GM12874 (cell line): Measurements from ENCODE around the gene RMRP.

Experiments used
- TF ChIP-seq, protein P1 (sequence below): IDR thresholded peaks from 2 replicates; pipeline ENCODE4 v1.5.1; 2011; ENCODE audit warnings: low read depth, mild to moderate bottlenecking, control low read depth, low read length, moderate library complexity; ENCODE audit not compliant: insufficient read depth

The RMRP gene

DNA sequence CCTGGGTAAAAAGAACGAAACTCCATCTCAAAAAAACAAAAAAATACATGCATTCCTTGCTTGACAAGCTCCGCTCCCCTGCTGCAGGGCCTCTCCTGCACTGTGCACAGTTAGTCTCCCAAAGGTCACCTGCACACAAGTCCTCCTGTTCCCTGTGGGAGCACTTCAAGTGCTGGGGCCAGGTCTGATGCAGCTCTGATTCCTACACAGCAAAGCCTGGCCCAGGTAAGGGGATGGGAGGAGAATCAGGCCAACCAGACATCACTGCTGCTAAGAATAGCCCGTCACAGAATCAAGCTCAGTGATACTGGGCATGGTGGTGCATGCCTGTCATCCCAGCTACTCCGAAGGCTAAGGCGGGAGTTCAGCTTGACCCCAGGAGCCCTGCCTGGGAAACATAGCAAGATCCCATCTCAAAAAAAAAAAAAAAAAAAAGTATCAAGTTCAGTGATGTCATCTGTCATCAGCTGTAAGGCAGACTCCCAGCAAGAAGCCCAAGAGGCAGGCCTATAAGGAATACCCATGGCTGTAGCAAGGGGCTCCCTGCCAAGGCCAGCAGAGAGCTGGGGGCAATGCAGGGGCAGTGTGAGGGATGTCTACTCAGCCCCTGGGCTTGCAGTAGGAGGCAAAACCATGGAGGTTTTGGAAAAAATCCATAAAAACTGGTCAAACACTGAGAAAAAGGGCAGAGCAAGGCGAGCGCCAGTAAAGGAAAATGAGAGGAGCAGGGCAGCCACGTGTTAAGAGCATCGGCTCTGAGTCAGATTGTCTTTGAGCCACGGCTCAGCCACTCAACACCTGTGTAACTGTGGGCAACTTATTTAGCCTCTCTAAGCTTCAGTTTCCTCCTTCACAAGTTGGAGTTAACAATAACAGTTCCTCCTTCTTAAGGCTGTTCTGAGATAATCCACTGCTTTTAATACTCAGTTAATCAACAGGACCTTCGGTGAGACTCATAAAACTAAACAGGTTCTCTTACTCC is 28.7 kb upstream of the RMRP start:
- TF ChIP-seq, protein P1, sequence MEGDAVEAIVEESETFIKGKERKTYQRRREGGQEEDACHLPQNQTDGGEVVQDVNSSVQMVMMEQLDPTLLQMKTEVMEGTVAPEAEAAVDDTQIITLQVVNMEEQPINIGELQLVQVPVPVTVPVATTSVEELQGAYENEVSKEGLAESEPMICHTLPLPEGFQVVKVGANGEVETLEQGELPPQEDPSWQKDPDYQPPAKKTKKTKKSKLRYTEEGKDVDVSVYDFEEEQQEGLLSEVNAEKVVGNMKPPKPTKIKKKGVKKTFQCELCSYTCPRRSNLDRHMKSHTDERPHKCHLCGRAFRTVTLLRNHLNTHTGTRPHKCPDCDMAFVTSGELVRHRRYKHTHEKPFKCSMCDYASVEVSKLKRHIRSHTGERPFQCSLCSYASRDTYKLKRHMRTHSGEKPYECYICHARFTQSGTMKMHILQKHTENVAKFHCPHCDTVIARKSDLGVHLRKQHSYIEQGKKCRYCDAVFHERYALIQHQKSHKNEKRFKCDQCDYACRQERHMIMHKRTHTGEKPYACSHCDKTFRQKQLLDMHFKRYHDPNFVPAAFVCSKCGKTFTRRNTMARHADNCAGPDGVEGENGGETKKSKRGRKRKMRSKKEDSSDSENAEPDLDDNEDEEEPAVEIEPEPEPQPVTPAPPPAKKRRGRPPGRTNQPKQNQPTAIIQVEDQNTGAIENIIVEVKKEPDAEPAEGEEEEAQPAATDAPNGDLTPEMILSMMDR, result no peak

DNA sequence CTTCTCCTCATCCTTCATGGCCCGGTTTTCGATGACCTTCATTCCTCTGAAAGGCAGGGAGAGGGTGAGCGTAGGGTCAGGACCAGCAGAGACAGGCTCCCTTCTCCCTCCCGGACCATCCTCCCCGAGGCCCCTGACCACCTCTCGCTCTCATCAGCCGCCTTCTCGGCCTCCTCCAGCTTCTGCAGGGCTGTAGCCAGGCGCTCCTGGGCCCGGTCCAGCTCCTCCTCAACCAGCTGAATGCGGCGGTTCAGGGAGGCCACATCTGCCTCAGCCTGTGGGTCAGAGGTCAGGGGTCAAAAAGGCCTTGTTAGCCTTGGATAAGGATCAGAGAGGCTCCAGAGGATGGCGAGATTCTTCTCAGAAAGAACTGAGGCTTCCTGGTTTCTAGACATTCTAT is 27.7 kb upstream of the RMRP start:
- TF ChIP-seq, protein P1, result no peak

DNA sequence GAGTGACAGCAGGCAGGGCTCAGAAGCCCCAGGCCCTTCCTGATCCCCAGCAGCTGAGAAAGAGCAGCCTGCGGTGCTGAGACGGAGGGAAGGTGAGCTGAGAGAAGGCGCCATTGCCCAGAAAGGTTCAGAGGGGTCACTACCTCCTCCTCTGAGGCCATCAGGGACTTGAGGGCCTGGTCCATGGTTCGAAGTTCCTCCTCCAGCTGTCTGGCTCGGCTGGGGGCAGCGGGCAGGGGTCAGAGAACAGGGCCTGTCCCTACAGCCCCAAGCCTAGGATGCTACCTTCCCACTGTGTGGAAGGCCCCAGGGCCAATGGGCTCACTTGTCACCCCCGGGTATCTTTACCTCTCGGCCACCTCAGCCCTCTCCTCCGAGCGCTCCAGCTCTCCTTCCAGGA is 27.1 kb upstream of the RMRP start:
- TF ChIP-seq, protein P1, result no peak

DNA sequence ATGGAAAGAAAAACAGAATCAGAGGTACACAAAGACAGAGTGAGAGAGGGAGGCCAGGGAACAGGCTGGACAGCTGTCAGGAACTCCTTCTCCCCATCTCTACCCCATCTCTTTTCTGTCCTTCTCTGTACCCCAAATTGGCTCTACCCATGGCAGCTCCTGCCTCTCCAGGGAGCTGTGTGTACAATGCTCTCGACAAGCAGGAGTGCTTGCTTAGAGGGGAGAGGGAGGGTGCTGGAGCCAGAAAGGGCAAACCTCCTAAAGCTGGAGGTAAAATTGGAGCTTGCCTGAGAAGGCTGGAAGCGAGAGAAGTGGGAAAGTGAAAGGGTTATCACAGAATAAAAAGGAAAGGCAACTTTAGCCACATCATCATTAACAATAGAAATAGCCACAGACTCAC is 25.5 kb upstream of the RMRP start:
- TF ChIP-seq, protein P1, result no peak

DNA sequence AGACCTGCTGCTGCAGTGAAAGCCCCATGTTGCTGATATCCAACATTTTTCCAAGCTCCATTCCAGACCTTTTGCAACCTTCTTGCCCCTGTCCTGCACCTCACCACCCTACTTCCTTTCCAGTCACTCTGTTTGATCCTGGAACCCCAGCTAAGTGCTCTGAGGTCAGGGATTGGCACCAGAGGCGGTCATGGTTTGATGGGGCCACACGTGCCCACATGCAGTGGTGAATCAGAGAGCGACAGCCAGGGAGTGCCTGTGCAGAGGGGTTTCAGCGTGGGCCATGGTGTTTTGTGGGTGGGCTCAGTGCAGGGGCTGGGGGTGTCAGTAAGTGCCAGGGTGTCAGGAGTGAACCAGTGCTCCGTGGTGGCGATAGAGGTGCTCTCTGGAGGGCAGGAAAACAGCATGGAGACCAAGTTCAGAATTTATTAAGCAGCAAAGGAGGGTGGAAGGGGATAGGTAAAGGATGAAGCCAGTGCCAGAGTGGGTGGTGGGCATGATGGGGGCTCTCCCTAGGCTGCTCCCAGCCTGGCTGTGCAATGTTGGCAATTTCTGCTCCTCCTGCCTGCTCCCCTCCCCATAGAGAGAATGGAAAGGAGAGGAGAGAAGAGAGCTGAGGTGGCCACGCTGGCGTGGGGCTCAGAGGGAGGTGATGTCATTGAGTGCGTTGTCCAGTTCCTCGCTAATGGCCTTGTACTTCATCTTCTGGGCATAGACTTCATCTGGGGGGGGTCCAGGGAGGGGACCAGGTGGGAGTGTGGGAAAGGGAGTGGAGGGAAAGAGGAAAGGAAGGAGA is 24.9 kb upstream of the RMRP start:
- TF ChIP-seq, protein P1, result no peak

DNA sequence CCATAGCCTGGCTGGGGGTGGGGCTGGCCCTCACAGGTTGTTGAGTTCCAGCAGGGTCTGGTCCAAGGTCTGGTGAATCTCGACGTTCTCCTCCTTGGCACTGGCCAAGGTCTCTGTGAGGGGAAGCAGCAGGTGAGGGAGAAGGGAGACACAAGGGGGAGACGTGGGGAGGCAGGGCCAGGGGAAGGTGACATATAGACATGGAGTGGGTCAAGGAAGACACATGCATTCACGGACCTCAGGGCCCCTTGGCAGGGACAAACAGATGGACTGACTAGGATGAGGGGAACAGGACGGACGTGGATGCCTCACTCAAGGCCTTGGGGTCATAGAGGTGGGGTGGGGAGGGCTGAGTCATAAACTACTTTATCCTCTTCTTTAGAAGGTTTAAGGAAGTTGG is 24.2 kb upstream of the RMRP start:
- TF ChIP-seq, protein P1, result no peak

DNA sequence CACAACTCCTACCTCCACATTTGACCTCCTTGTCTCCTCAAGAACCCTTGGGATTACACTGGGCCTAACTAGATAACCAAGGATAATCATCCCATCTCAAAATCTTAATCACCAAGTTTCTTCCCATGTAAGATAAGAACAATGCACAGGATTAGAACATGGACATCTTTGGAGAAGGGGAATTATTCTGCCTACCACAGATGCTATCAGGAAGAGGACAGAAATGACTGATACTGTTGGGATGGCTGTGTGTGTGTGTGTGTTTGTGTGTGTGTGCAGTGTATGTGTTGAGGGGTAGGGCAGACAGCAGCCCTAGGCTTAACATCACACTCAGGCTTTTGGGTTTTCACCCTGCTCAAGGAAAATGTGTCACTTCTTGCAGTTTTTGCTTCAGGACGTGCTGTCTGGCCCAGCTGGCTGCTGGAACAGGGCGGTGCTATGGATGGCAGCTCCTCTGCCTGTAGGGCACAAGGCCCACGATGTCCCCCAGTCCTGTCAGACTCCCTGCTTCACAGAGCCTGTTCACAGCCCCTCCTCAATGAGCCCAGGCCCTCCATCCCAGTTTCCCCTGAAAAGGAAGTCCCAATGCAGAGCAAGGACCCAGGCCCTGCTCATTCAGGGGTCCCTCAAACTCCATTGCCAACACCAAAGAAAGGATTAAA is 23.7 kb upstream of the RMRP start:
- TF ChIP-seq, protein P1, result no peak
